GM12878 (cell line): ENCODE results near the gene PPP2R5B. TPM values are rescaled to one million over a fixed set of nuclear protein-coding genes. Genes with fewer than 3 reads are reported as not detected.

Source experiments
- ATAC-seq: fragments of 200-7000 bp; cut with Tn5 transposase; 3 replicates; pipeline ENCODE4 v1.9.1; 2020; ENCODE audit warnings: mild to moderate bottlenecking, moderate library complexity
- BruUV-seq: library from RNA; stranded (reverse); fragments of 400-500 nt; replicated peaks from 2 replicates; lab custom pipeline; 2021; lab: Mats Ljungman, UMichigan
- CTCF ChIA-PET: fragments of 300-600 bp; sonication (Branson Sonifier 250); formaldehyde crosslinking; extraction: SDS; loops from one replicate; lab custom pipeline; 2021; ENCODE audit warnings: inconsistent platforms; lab: Yijun Ruan, JAX
- POLR2A ChIA-PET: fragments of 350-600 bp; formaldehyde crosslinking; extraction: SDS; loops from one replicate; lab custom pipeline; 2021; ENCODE audit warnings: inconsistent platforms; lab: Charles Lee
- RAD21 ChIA-PET: fragments of 300-600 bp; sonication (Branson Sonifier 250); formaldehyde crosslinking; loops from one replicate; lab custom pipeline; 2023; ENCODE audit warnings: antibody characterized with exemption; ENCODE audit not compliant: unreplicated experiment; lab: Charles Lee
- SMC1A ChIA-PET: fragments of 300-600 bp; sonication (Branson Sonifier 250); formaldehyde crosslinking; loops from one replicate; lab custom pipeline; 2023; ENCODE audit not compliant: unreplicated experiment, uncharacterized antibody; lab: Charles Lee
- DNase-seq: peaks from one replicate; pipeline ENCODE4 v3.0.0-alpha.2; 2011; ENCODE audit warnings: low read depth, low spot score
- FAIRE-seq: peaks from 3 replicates; lab custom pipeline; 2011; peaks lifted over from hg19 to GRCh38; lab: Jason Lieb, UNC
- H2AFZ ChIP-seq: 2 replicates; pipeline ENCODE4 v1.6.0; 2011; ENCODE audit warnings: low read depth, low read length, control low read depth; ENCODE audit not compliant: control insufficient read depth
- H3K27ac ChIP-seq: 2 replicates; pipeline ENCODE4 v1.5.1; 2011; ENCODE audit warnings: control low read depth; ENCODE audit not compliant: control insufficient read depth, insufficient read depth
- H3K27me3 ChIP-seq, 2 experiments: replicated peaks in 1 of 2; 2 replicates each; pipeline versions ENCODE4 v1.6.0 to v1.6.1; 2011; ENCODE audit warnings: low read length in 1 of 2; ENCODE audit not compliant: control insufficient read depth in 2 of 2, insufficient read depth in 2 of 2
- H3K36me3 ChIP-seq, 2 experiments: 2 replicates each; pipeline ENCODE4 v1.5.1; 2011; ENCODE audit warnings: low read length in 1 of 2; ENCODE audit not compliant: control insufficient read depth in 2 of 2, insufficient read depth in 2 of 2
- H3K4me1 ChIP-seq: 2 replicates; pipeline ENCODE4 v1.6.1; 2011; ENCODE audit warnings: mild to moderate bottlenecking, low read length, moderate library complexity, mixed read lengths; ENCODE audit not compliant: control insufficient read depth, insufficient read depth
- H3K4me2 ChIP-seq: 2 replicates; pipeline ENCODE4 v1.6.0; 2011; ENCODE audit warnings: control low read depth; ENCODE audit not compliant: control insufficient read depth, insufficient read depth
- H3K4me3 ChIP-seq: fragments of 200-600 bp; sonication (generic); 2 replicates; pipeline ENCODE4 v1.5.1; 2016
- H3K79me2 ChIP-seq: 2 replicates; pipeline ENCODE4 v1.6.0; 2011; ENCODE audit warnings: low read length; ENCODE audit not compliant: control insufficient read depth, insufficient read depth
- H3K9ac ChIP-seq: 2 replicates; pipeline ENCODE4 v1.8.0; 2011; ENCODE audit warnings: low read length, control low read depth, mixed read lengths; ENCODE audit not compliant: control insufficient read depth, insufficient read depth
- H3K9me3 ChIP-seq: replicated peaks from 3 replicates; pipeline ENCODE4 v1.5.1; 2011; ENCODE audit warnings: mild to moderate bottlenecking, low read length; ENCODE audit not compliant: control insufficient read depth, insufficient read depth
- H4K20me1 ChIP-seq: 2 replicates; pipeline ENCODE4 v1.6.0; 2011; ENCODE audit not compliant: control insufficient read depth, insufficient read depth
- BMI1 ChIP-seq: fragments of 450-650 bp; IDR thresholded peaks from 2 replicates; pipeline ENCODE4 v1.6.1; 2016; ENCODE audit warnings: mild to moderate bottlenecking, moderate library complexity, borderline replicate concordance
- BRCA1 ChIP-seq: IDR thresholded peaks from 2 replicates; pipeline ENCODE4 v1.6.1; 2011; ENCODE audit warnings: low read depth, low read length, improper control_type of control experiment
- CHD2 ChIP-seq: IDR thresholded peaks from 2 replicates; pipeline ENCODE4 v1.6.1; 2011; ENCODE audit warnings: low read depth, low read length, improper control_type of control experiment, borderline replicate concordance
- ETV6 ChIP-seq, 2 experiments: fragments of 450-650 bp in 1 of 2; IDR thresholded peaks in 1 of 2; conservative IDR thresholded peaks in 1 of 2; 2 replicates each; pipeline ENCODE4 v1.6.1; 2014; ENCODE audit warnings: antibody characterized with exemption in 1 of 2, borderline replicate concordance in 1 of 2, low read depth in 1 of 2, mild to moderate bottlenecking in 1 of 2, moderate library complexity in 1 of 2
- FOS ChIP-seq: IDR thresholded peaks from 3 replicates; pipeline ENCODE4 v1.6.1; 2011; ENCODE audit warnings: borderline replicate concordance; ENCODE audit not compliant: insufficient read length; ENCODE audit errors: extremely low read depth
- HDAC6 ChIP-seq: fragments of 200-600 bp; sonication (generic); IDR thresholded peaks from one replicate; pipeline ENCODE4 v1.8.0; 2017; ENCODE audit warnings: antibody characterized with exemption; ENCODE audit not compliant: unreplicated experiment
- IKZF2 ChIP-seq, 2 experiments: fragments of 450-650 bp; IDR thresholded peaks; 2 replicates each; pipeline ENCODE4 v1.6.1; 2017; ENCODE audit warnings: mild to moderate bottlenecking in 2 of 2, moderate library complexity in 2 of 2
- MEF2A ChIP-seq: IDR thresholded peaks from 2 replicates; pipeline ENCODE4 v1.6.1; 2011; ENCODE audit warnings: low read depth, mild to moderate bottlenecking, low read length, moderate library complexity; ENCODE audit not compliant: insufficient read depth
- NR2C1 ChIP-seq: fragments of 450-650 bp; IDR thresholded peaks from 2 replicates; pipeline ENCODE4 v1.6.1; 2017; ENCODE audit warnings: antibody characterized with exemption, mild to moderate bottlenecking, moderate library complexity
- NRF1 ChIP-seq: conservative IDR thresholded peaks from 2 replicates; pipeline ENCODE4 v1.6.1; 2011; ENCODE audit warnings: mild to moderate bottlenecking, low read depth, low read length, improper control_type of control experiment
- PAX5 ChIP-seq: IDR thresholded peaks from 2 replicates; pipeline ENCODE4 v1.6.1; 2011; ENCODE audit warnings: low read depth, low read length, borderline replicate concordance
- POLR2AphosphoS2 ChIP-seq: IDR thresholded peaks from 2 replicates; pipeline ENCODE4 v1.6.1; 2011; ENCODE audit warnings: low read depth, mild to moderate bottlenecking, low read length, improper control_type of control experiment, moderate library complexity
- POLR2AphosphoS5 ChIP-seq: IDR thresholded peaks from 2 replicates; pipeline ENCODE4 v1.6.1; 2011; ENCODE audit warnings: mild to moderate bottlenecking, low read length, inconsistent platforms
- RAD51 ChIP-seq: fragments of 450-650 bp; IDR thresholded peaks from 2 replicates; pipeline ENCODE4 v1.6.1; 2016; ENCODE audit warnings: moderate library complexity, mild to moderate bottlenecking, inconsistent platforms
- RBBP5 ChIP-seq: fragments of 200-600 bp; sonication (generic); conservative IDR thresholded peaks from 2 replicates; pipeline ENCODE4 v1.6.1; 2016
- SREBF2 ChIP-seq: IDR thresholded peaks from 2 replicates; pipeline ENCODE4 v1.6.1; 2012; ENCODE audit warnings: mild to moderate bottlenecking, low read length
- TCF12 ChIP-seq: IDR thresholded peaks from 2 replicates; pipeline ENCODE4 v1.6.1; 2011; ENCODE audit warnings: low read depth, mild to moderate bottlenecking, low read length
- TCF3 ChIP-seq: IDR thresholded peaks from 2 replicates; pipeline ENCODE4 v1.6.1; 2012; ENCODE audit warnings: low read depth, mild to moderate bottlenecking, low read length, borderline replicate concordance; ENCODE audit not compliant: insufficient read depth
- ZNF217 ChIP-seq: fragments of 450-650 bp; IDR thresholded peaks from 2 replicates; pipeline ENCODE4 v1.6.1; 2017; ENCODE audit warnings: antibody characterized with exemption, mild to moderate bottlenecking
- WGBS: methylation state at CpG from one replicate; pipeline ENCODE4 v1.1.6; 2016; ENCODE audit warnings: low lambda C conversion rate; ENCODE audit not compliant: insufficient replicate concordance, insufficient coverage; ENCODE audit errors: missing lambda C conversion rate; 5-methylcytosine and 5-hydroxymethylcytosine counted together
- in situ Hi-C: fragments of 300-500 bp; cut with MboI; formaldehyde crosslinking; loops from 9 replicates; pipeline ENCODE4 v1.14.3; 2018; ENCODE audit warnings: mixed read lengths
- intact Hi-C: fragments of 100-400 bp; cut with micrococcal nuclease; formaldehyde crosslinking; loops from one replicate; pipeline ENCODE4 v1.14.2; 2022; ENCODE audit not compliant: unreplicated experiment
- polyA plus RNA-seq, 11 experiments: library from polyadenylated mRNA; depleted of rRNA in 4 of 11; unstranded in 6 of 11; stranded (reverse) in 5 of 11; fragments of >200 nt; fragmentation: Nextera tagmentation in 4 of 11; fragmentation: Illumina TruSeq in 1 of 11; extraction: Ambion mirVana in 4 of 11; extraction: Trizol in 1 of 11; gene quantifications; 1 replicate in 1 of 11; 2 replicates in 10 of 11; pipeline versions ENCODE4 v1.2.1 to v1.2.3, GENCODE V29; 2011 to 2016; ENCODE audit warnings: inconsistent platforms in 2 of 11, missing spikeins in 2 of 11, low read depth in 1 of 11
- total RNA-seq, 4 experiments: library from RNA; depleted of rRNA in 3 of 4; stranded (reverse); fragments of >200 nt in 3 of 4; fragmentation: Illumina TruSeq in 1 of 4; extraction: Trizol in 1 of 4; gene quantifications; 2 replicates each; pipeline versions ENCODE4 v1.2.1 to v1.2.3, GENCODE V29; 2013 to 2021
- TF ChIP-seq, protein P1 (sequence below): fragments of 450-650 bp; formaldehyde crosslinking; IDR thresholded peaks from 2 replicates; pipeline ENCODE4 v1.4.0; 2020; ENCODE audit warnings: mild to moderate bottlenecking, moderate library complexity

Gene PPP2R5B
- total and polyA plus RNA-seq, 10 of the 15 experiments (the other 5 are each of a cell fraction or from before 2014, with no cell fraction given), result 0.08 to 6.7 (median 2.0) TPM

GRCh38 chr11:64878494-64879243 is 45.8 kb upstream of the PPP2R5B start, which contains the start of gene EHD1:
EHD1 (minus strand) TSS chr11:64878621; CDS start chr11:64878464, 157 bp downstream.
- FAIRE-seq, result peak; percentile 68
- H3K4me1 ChIP-seq, result peaks cover 30% of the 10 kb centered on the region
- 2% methylated on average over 65 of the region's 75 CpGs for WGBS
- no peaks in the 10 kb centered on the region for H3K27me3 ChIP-seq
- POLR2A ChIA-PET, result interaction anchor here (0.6 to 19.9 kb wide), 5 partner anchors 9 to 45 kb away, joined by 3 to 620 read pairs (median 4); no protein-coding TSS in a partner anchor
- ATAC-seq, result peak; percentile 78
- SMC1A ChIA-PET, result interaction anchor here (0.7 to 11.5 kb wide), 4 partner anchors 8 to 28 kb away, joined by 3 to 227 read pairs (median 114); no protein-coding TSS in a partner anchor
- peaks cover 0 to 5% of the 10 kb centered on the region in 2 experiments; a peak in 2 of 4 replicates for H3K36me3 ChIP-seq
- BruUV-seq, result no TSS peak
- H3K9me3 ChIP-seq, result no peaks in the 10 kb centered on the region
- intact Hi-C loops (loop anchor here (2.0 to 10.0 kb wide), 3 partner anchors 28 to 836 kb away; partner anchors contain the start of genes KAT5 and MAP3K11), in situ Hi-C loops (no loop called here)
- H3K9ac ChIP-seq, result peak within 1 kb of the TSS; percentile 95
- H3K4me2 ChIP-seq, result peak within 1 kb of the TSS; percentile 98
- CTCF ChIA-PET, result interaction anchor here (4.7 to 30.0 kb wide), 3 partner anchors 10 to 22 kb away, joined by 27 to 1208 read pairs (median 63); partner anchors contain the start of gene CDC42BPG
- RAD21 ChIA-PET, result interaction anchor here (0.8 to 12.5 kb wide), 4 partner anchors 9 to 28 kb away, joined by 3 to 253 read pairs (median 110); no protein-coding TSS in a partner anchor
- peak within 1 kb of the TSS; percentile 96 for H3K4me3 ChIP-seq
- peak within 1 kb of the TSS; percentile 97 for H3K27ac ChIP-seq
- H2AFZ ChIP-seq, result peak within 1 kb of the TSS; percentile 33; the same call in 1 of the 2 replicates
- peaks cover 55% of the 10 kb centered on the region for H3K79me2 ChIP-seq
- DNase-seq, result peak; percentile 92
- H4K20me1 ChIP-seq, result peaks cover 3% of the 10 kb centered on the region; the same call in 1 of the 2 replicates
- TF ChIP-seq BMI1 (peak; percentile 95), TCF3 (peak; percentile 97), POLR2AphosphoS2 (peak; percentile 99), MEF2A (0 out of 2 replicates have a peak, but pooled peaks have one; percentile 32), POLR2AphosphoS5 (peak; percentile 100), HDAC6 (peak; percentile 56), BRCA1 (peak; percentile 89), NR2C1 (no peak), NRF1 (peak; percentile 70), TCF12 (peak; percentile 92), PAX5 (peak; percentile 69; the same call in 1 of the 2 replicates), RBBP5 (no peak), FOS (no peak), RAD51 (no peak), ZNF217 (peak; percentile 53; the same call in 1 of the 2 replicates), ETV6 (conservative IDR thresholded peaks at IDR 0.05 in 1 of 2, IDR thresholded peaks at IDR 0.05 in 1 of 2; ENCODE audit: borderline replicate concordance in 1 of 2, low read depth in 1 of 2) (peak in 1 of 2 experiments; percentile 23; a peak in 2 of 4 replicates), SREBF2 (no peak), CHD2 (peak; percentile 99), IKZF2 (IDR thresholded peaks at IDR 0.05) (peak in 1 of 2 experiments; percentile 75; a peak in 1 of 4 replicates)
- TF ChIP-seq, protein P1, sequence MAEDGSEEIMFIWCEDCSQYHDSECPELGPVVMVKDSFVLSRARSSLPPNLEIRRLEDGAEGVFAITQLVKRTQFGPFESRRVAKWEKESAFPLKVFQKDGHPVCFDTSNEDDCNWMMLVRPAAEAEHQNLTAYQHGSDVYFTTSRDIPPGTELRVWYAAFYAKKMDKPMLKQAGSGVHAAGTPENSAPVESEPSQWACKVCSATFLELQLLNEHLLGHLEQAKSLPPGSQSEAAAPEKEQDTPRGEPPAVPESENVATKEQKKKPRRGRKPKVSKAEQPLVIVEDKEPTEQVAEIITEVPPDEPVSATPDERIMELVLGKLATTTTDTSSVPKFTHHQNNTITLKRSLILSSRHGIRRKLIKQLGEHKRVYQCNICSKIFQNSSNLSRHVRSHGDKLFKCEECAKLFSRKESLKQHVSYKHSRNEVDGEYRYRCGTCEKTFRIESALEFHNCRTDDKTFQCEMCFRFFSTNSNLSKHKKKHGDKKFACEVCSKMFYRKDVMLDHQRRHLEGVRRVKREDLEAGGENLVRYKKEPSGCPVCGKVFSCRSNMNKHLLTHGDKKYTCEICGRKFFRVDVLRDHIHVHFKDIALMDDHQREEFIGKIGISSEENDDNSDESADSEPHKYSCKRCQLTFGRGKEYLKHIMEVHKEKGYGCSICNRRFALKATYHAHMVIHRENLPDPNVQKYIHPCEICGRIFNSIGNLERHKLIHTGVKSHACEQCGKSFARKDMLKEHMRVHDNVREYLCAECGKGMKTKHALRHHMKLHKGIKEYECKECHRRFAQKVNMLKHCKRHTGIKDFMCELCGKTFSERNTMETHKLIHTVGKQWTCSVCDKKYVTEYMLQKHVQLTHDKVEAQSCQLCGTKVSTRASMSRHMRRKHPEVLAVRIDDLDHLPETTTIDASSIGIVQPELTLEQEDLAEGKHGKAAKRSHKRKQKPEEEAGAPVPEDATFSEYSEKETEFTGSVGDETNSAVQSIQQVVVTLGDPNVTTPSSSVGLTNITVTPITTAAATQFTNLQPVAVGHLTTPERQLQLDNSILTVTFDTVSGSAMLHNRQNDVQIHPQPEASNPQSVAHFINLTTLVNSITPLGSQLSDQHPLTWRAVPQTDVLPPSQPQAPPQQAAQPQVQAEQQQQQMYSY (CRISPR knock-in tag), result no peak
